Esophagus squamous epithelium (tissue), 4 donors: ENCODE results near the gene RTL1.

ENCODE experiments used
- POLR2A ChIP-seq, 4 donors: fragments of 450-650 bp; IDR thresholded peaks; one replicate each; pipeline ENCODE4 v1.6.1; 2017; ENCODE audit warnings: antibody characterized with exemption in 4 of 4, mild to moderate bottlenecking in 4 of 4, moderate library complexity in 3 of 4
- TF ChIP-seq, protein P1 (sequence below), 6 experiments: fragments of 450-650 bp in 4 of 6; fragments of 200-600 bp in 2 of 6; sonication (generic) in 2 of 6; IDR thresholded peaks; one replicate each; pipeline ENCODE4 v1.5.1; 2016 to 2019; ENCODE audit warnings: antibody characterized with exemption in 6 of 6, mild to moderate bottlenecking in 4 of 6, moderate library complexity in 4 of 6

- TF ChIP-seq, protein P1, sequence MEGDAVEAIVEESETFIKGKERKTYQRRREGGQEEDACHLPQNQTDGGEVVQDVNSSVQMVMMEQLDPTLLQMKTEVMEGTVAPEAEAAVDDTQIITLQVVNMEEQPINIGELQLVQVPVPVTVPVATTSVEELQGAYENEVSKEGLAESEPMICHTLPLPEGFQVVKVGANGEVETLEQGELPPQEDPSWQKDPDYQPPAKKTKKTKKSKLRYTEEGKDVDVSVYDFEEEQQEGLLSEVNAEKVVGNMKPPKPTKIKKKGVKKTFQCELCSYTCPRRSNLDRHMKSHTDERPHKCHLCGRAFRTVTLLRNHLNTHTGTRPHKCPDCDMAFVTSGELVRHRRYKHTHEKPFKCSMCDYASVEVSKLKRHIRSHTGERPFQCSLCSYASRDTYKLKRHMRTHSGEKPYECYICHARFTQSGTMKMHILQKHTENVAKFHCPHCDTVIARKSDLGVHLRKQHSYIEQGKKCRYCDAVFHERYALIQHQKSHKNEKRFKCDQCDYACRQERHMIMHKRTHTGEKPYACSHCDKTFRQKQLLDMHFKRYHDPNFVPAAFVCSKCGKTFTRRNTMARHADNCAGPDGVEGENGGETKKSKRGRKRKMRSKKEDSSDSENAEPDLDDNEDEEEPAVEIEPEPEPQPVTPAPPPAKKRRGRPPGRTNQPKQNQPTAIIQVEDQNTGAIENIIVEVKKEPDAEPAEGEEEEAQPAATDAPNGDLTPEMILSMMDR (IDR thresholded peaks at IDR 0.05): no peak
- no peak for TF ChIP-seq POLR2A (IDR thresholded peaks at IDR 0.05)
Observed at GRCh38 chr14:100893760-100894159, 9.8 kb downstream of the RTL1 start.
